ENCODE measurements around the gene PXYLP1. TPM values are rescaled to one million over a fixed set of nuclear protein-coding genes. Genes with fewer than 3 reads are reported as not detected.

The PXYLP1 gene
- total and polyA plus RNA-seq, 2 of the 8 experiments (the other 6 are each of a cell fraction or from before 2014, with no cell fraction given) = 19.4 to 20.6 TPM

GRCh38 chr3:141331377-141332318 is 100.0 kb downstream of the PXYLP1 start:
- H3K14ac ChIP-seq (ENCODE audit: insufficient read length) = no peak overlapping the region
- H3K23me2 ChIP-seq (ENCODE audit: low read depth, low read length) = no peaks in the 10 kb centered on the region
- no peaks in the 10 kb centered on the region for H3K27me3 ChIP-seq (replicated peaks in 1 of 4; ENCODE audit: control insufficient read depth in 3 of 4, extremely low read depth in 1 of 4, insufficient read depth in 3 of 4, low read length in 3 of 4)
- no peak overlapping the region for H4K8ac ChIP-seq (ENCODE audit: extremely low read depth, insufficient read depth, low read length)
- no peak overlapping the region for H3K4me2 ChIP-seq (ENCODE audit: insufficient read depth in 1 of 2, low read depth in 2 of 2, low read length in 2 of 2)
- H2BK20ac ChIP-seq (ENCODE audit: low read length) = no peak overlapping the region
- H3K36me3 ChIP-seq (ENCODE audit: control insufficient read depth in 2 of 4, insufficient read depth in 4 of 4, low read length in 3 of 4) = no peaks in the 10 kb centered on the region
- FAIRE-seq (no peak), DNase-seq (ENCODE audit: low read depth in 1 of 2, low spot score in 2 of 2) (no peak)
- no peak overlapping the region for H2BK5ac ChIP-seq (ENCODE audit: low read depth, low read length)
- POLR2A ChIA-PET (ENCODE audit: partially characterized antibody) = no interaction called here
- no peak overlapping the region for H3K23ac ChIP-seq (ENCODE audit: insufficient read length)
- H2AFZ ChIP-seq (ENCODE audit: low read length) = no peak overlapping the region
- H2BK12ac ChIP-seq (ENCODE audit: low read depth, low read length) = no peak overlapping the region
- no peak overlapping the region for H2BK120ac ChIP-seq (replicated peaks; ENCODE audit: low read depth, low read length)
- no peaks in the 10 kb centered on the region for H3K79me2 ChIP-seq (ENCODE audit: control insufficient read depth in 1 of 2, insufficient read depth in 2 of 2, low read length in 2 of 2)
- peaks cover 0 to 6% (median 3%) of the 10 kb centered on the region in 4 experiments; a peak in 3 of 7 replicates for H3K4me1 ChIP-seq (replicated peaks in 1 of 4; ENCODE audit: control insufficient read depth in 3 of 4, insufficient read depth in 4 of 4, low read length in 3 of 4)
- no peaks in the 10 kb centered on the region for H3K79me1 ChIP-seq (ENCODE audit: low read depth, low read length)
- H4K5ac ChIP-seq (ENCODE audit: insufficient read length, low read depth, low read length) = no peak overlapping the region
- H3K4me3 ChIP-seq (ENCODE audit: extremely low read depth in 1 of 4, insufficient read depth in 2 of 4, low read depth in 3 of 4, low read length in 4 of 4) = no peak overlapping the region
- H4K91ac ChIP-seq (replicated peaks; ENCODE audit: insufficient read length, low read length) = no peak overlapping the region
- H3K9me3 ChIP-seq (ENCODE audit: insufficient read depth in 2 of 2, low read depth in 1 of 2, low read length in 1 of 2) = no peaks in the 10 kb centered on the region
- no peak overlapping the region for H3K4ac ChIP-seq (replicated peaks; ENCODE audit: insufficient read length, low read depth, low read length)
- no peaks in the 10 kb centered on the region for H4K20me1 ChIP-seq (replicated peaks in 1 of 2; ENCODE audit: control insufficient read depth in 1 of 2, insufficient read depth in 2 of 2, low read length in 2 of 2)
- no peak overlapping the region for H3K18ac ChIP-seq (ENCODE audit: extremely low read depth, low read length)
- no peak overlapping the region for H3K27ac ChIP-seq (ENCODE audit: low read depth, low read length)
- CTCF ChIA-PET (ENCODE audit: partially characterized antibody) = interaction anchor here (0.5 to 2.2 kb wide), 7 partner anchors 28 to 441 kb away, joined by 3 to 10 read pairs (median 3); no protein-coding TSS in a partner anchor
- H3K9ac ChIP-seq (replicated peaks in 1 of 4; ENCODE audit: extremely low read depth in 1 of 4, low read depth in 3 of 4, low read length in 3 of 4) = no peak overlapping the region
- no peak overlapping the region for H3K56ac ChIP-seq (replicated peaks; ENCODE audit: insufficient read length, low read depth, low read length)
- WGBS, 2 experiments (ENCODE audit: extremely low coverage in 1 of 2, insufficient coverage in 1 of 2, insufficient read length in 1 of 2, insufficient replicate concordance in 2 of 2, low coverage in 1 of 2, low lambda C conversion rate in 2 of 2, missing lambda C conversion rate in 1 of 2) = 85% methylated on average over 9 of the region's 9 CpGs; no CpG with 5 or more reads in 1 of the 2 experiments
- no peak overlapping the region for H2AK5ac ChIP-seq (ENCODE audit: low read depth, low read length)
- H2BK15ac ChIP-seq (ENCODE audit: low read length) = no peak overlapping the region
- TF ChIP-seq CBX8 (IDR thresholded peaks at IDR 0.05; ENCODE audit: borderline replicate concordance, low read depth, low read length) (no peak), TAF7 (optimal IDR thresholded peaks at IDR 0.05; ENCODE audit: borderline replicate concordance, low read depth, low read length) (no peak), ATF3 (IDR thresholded peaks at IDR 0.05; ENCODE audit: insufficient read depth, low read depth, low read length) (no peak), CHD2 (IDR thresholded peaks at IDR 0.05; ENCODE audit: low read length) (no peak), BACH1 (IDR thresholded peaks at IDR 0.05; ENCODE audit: low read length) (no peak)
